ENCODE measurements around the gene HSCB.

Gene HSCB

GRCh38 chr22:28774378-28774777 lies 32.5 kb downstream of the HSCB start:
- H3K4me2 ChIP-seq: peak overlapping the region; percentile 77
- no peak overlapping the region for H3K4me3 ChIP-seq (IDR thresholded peaks at IDR 0.05; ENCODE audit: insufficient read depth, low read depth, low read length)
- H3K79me2 ChIP-seq (ENCODE audit: insufficient read depth, low read depth): peaks cover 18% of the 10 kb centered on the region; the same call in 1 of the 2 replicates

GRCh38 chr22:28779833-28780232 lies 38.0 kb downstream of the HSCB start:
- Histone ChIP-seq H3K36me3 (ENCODE audit: insufficient read depth) (no peaks in the 10 kb centered on the region), H3K27ac (no peak overlapping the region), H3K4me2 (no peak overlapping the region), H2AFZ (ENCODE audit: low read depth) (no peak overlapping the region), H3K27me3 (ENCODE audit: insufficient read depth, low read depth) (no peaks in the 10 kb centered on the region), H3K4me3 (IDR thresholded peaks at IDR 0.05; ENCODE audit: insufficient read depth, low read depth, low read length) (no peak overlapping the region), H3K4me1 (ENCODE audit: low read depth, poor library complexity, severe bottlenecking) (peaks cover 4% of the 10 kb centered on the region), H3K79me2 (ENCODE audit: insufficient read depth, low read depth) (peaks cover 12% of the 10 kb centered on the region; the same call in 1 of the 2 replicates), H4K20me1 (ENCODE audit: insufficient read depth) (no peaks in the 10 kb centered on the region), H3K9ac (no peak overlapping the region)
- TF ChIP-seq, protein P1, sequence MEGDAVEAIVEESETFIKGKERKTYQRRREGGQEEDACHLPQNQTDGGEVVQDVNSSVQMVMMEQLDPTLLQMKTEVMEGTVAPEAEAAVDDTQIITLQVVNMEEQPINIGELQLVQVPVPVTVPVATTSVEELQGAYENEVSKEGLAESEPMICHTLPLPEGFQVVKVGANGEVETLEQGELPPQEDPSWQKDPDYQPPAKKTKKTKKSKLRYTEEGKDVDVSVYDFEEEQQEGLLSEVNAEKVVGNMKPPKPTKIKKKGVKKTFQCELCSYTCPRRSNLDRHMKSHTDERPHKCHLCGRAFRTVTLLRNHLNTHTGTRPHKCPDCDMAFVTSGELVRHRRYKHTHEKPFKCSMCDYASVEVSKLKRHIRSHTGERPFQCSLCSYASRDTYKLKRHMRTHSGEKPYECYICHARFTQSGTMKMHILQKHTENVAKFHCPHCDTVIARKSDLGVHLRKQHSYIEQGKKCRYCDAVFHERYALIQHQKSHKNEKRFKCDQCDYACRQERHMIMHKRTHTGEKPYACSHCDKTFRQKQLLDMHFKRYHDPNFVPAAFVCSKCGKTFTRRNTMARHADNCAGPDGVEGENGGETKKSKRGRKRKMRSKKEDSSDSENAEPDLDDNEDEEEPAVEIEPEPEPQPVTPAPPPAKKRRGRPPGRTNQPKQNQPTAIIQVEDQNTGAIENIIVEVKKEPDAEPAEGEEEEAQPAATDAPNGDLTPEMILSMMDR (conservative IDR thresholded peaks at IDR 0.05; ENCODE audit: low read depth, low read length): no peak

More at GRCh38 chr22:28774378-28774777, 32.5 kb downstream of the HSCB start:
- no peaks in the 10 kb centered on the region for H4K20me1 ChIP-seq (ENCODE audit: insufficient read depth)
- no peaks in the 10 kb centered on the region for H3K27me3 ChIP-seq (ENCODE audit: insufficient read depth, low read depth)
- H3K27ac ChIP-seq: no peak overlapping the region
- no peak overlapping the region for H3K9ac ChIP-seq
- no peak overlapping the region for H2AFZ ChIP-seq (ENCODE audit: low read depth)
- TF ChIP-seq, protein P1 (conservative IDR thresholded peaks at IDR 0.05; ENCODE audit: low read depth, low read length): no peak
- peaks cover 24% of the 10 kb centered on the region for H3K4me1 ChIP-seq (ENCODE audit: low read depth, poor library complexity, severe bottlenecking)
- no peaks in the 10 kb centered on the region for H3K36me3 ChIP-seq (ENCODE audit: insufficient read depth)

GRCh38 chr22:28780296-28780695 lies 38.5 kb downstream of the HSCB start:
- Histone ChIP-seq H3K4me1 (ENCODE audit: low read depth, poor library complexity, severe bottlenecking) (no peaks in the 10 kb centered on the region), H4K20me1 (ENCODE audit: insufficient read depth) (no peaks in the 10 kb centered on the region), H3K4me2 (no peak overlapping the region), H3K4me3 (IDR thresholded peaks at IDR 0.05; ENCODE audit: insufficient read depth, low read depth, low read length) (no peak overlapping the region), H3K9ac (no peak overlapping the region), H3K27ac (no peak overlapping the region), H3K79me2 (ENCODE audit: insufficient read depth, low read depth) (peaks cover 8% of the 10 kb centered on the region; the same call in 1 of the 2 replicates), H3K27me3 (ENCODE audit: insufficient read depth, low read depth) (no peaks in the 10 kb centered on the region), H2AFZ (ENCODE audit: low read depth) (no peak overlapping the region), H3K36me3 (ENCODE audit: insufficient read depth) (no peaks in the 10 kb centered on the region)
- TF ChIP-seq, protein P1 (conservative IDR thresholded peaks at IDR 0.05; ENCODE audit: low read depth, low read length): no peak

DNA sequence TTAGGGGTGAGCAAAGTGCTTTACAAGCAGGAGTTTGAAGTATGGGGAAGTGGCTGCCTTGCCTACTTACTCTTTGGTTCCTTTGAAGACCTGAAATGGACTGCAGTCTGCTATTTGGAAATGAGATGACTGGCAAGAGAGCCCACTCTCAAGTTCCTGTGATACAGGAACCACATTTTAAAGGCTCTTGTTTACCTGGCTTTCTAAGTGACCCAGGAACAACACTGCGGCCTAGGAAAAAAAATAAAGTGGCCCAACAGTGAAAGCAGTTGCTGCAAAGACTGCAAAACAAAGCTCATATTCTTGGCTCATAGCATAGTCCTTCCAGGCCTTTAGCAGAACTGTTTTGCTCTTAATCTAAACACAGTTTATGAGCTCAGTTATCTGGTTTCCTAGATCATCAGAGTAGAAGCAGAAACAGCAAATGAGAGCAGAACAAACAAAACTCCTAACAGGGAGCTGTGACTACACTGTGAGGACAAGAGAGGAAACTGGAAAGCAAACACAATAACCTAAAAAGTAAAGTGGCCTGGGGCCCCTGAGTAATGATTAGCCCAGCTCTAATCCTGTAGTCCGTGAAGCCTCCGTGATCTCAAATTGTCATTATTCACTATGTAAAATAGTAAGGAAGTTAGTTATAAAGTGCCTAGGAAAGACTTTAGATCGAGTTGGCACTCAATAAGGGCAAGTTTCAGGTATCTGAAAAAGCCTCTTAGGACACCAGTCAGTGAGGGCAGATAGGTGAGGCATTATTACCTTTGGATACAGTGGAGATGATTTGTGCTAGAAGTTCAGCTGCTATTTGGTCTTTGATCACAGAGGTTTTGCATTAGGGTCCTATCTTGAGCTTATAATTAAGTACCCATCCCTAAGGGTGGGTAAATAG lies 42.2 kb downstream of the HSCB start:
- Histone ChIP-seq H3K4me3 (IDR thresholded peaks at IDR 0.05; ENCODE audit: insufficient read depth, low read depth, low read length) (no peak overlapping the region), H3K27me3 (ENCODE audit: insufficient read depth, low read depth) (no peaks in the 10 kb centered on the region), H3K9ac (no peak overlapping the region), H3K36me3 (ENCODE audit: insufficient read depth) (no peaks in the 10 kb centered on the region), H3K27ac (no peak overlapping the region), H3K4me2 (no peak overlapping the region), H3K79me2 (ENCODE audit: insufficient read depth, low read depth) (no peaks in the 10 kb centered on the region), H4K20me1 (ENCODE audit: insufficient read depth) (no peaks in the 10 kb centered on the region), H3K4me1 (ENCODE audit: low read depth, poor library complexity, severe bottlenecking) (peaks cover 4% of the 10 kb centered on the region), H2AFZ (ENCODE audit: low read depth) (no peak overlapping the region)
- TF ChIP-seq, protein P1 (conservative IDR thresholded peaks at IDR 0.05; ENCODE audit: low read depth, low read length): no peak
